SK-N-SH (cell line): ENCODE measurements around the gene CCDC15.

ENCODE experiments used
- CTCF ChIP-seq: fragments of 200-600 bp; sonication (generic); IDR thresholded peaks from 2 replicates; pipeline ENCODE4 v1.6.1; 2017; ENCODE audit warnings: antibody characterized with exemption, mild to moderate bottlenecking, moderate library complexity
- MAX ChIP-seq: IDR thresholded peaks from 2 replicates; pipeline ENCODE4 v1.4.0; 2012; ENCODE audit warnings: low read depth
- MXI1 ChIP-seq: IDR thresholded peaks from 2 replicates; pipeline ENCODE4 v1.6.1; 2012; ENCODE audit warnings: mild to moderate bottlenecking, low read depth, low read length, improper control_type of control experiment
- NFIC ChIP-seq: IDR thresholded peaks from 2 replicates; pipeline ENCODE4 v1.4.0; 2012; ENCODE audit warnings: borderline replicate concordance
- RAD21 ChIP-seq: IDR thresholded peaks from 2 replicates; pipeline ENCODE4 v1.6.1; 2012; ENCODE audit warnings: mild to moderate bottlenecking, low read length
- REST ChIP-seq: IDR thresholded peaks from 2 replicates; pipeline ENCODE4 v1.6.1; 2012; ENCODE audit warnings: mild to moderate bottlenecking, low read depth, low read length, moderate library complexity
- RFX5 ChIP-seq: IDR thresholded peaks from 2 replicates; pipeline ENCODE4 v1.6.1; 2012; ENCODE audit warnings: mild to moderate bottlenecking, improper control_type of control experiment, low read length
- TCF12 ChIP-seq: IDR thresholded peaks from 2 replicates; pipeline ENCODE4 v1.4.0; 2012
- YY1 ChIP-seq: IDR thresholded peaks from 2 replicates; pipeline ENCODE4 v1.4.0; 2012; ENCODE audit warnings: low read depth, mild to moderate bottlenecking

DNA sequence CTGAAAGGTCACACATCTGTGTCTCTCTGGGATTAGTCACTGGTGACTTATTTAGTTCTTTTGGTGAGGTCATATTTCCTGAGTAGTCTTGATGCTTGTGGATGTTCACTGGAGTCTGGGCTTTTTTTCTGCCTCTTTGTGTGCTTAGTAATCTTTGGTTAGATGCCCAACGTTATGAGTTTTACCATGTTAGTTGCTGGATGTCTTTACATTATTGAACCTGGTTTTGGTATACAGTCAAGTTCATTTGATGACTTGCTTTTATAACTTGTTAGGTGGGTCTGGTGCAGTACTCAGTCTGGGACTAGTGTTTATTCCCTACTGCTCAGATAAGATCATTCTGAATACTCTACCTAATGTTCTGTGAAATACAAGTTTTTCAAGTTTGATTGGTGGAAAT is 82.9 kb downstream of the CCDC15 start:
- TF ChIP-seq REST (no peak), CTCF (no peak), NFIC (peak; percentile 27; the same call in 1 of the 2 replicates), RFX5 (no peak), TCF12 (peak; percentile 74), YY1 (no peak; the same call in 1 of the 2 replicates), MAX (no peak), MXI1 (no peak), RAD21 (no peak)
